ENCODE measurements around the gene CALML5. TPM values are rescaled to one million over a fixed set of nuclear protein-coding genes. Genes with fewer than 3 reads are reported as not detected.
"Not testable (repeated sequence)": the region's sequence is repeated elsewhere in the genome, so short reads cannot be mapped to it uniquely, and the experiment has no call there.

Gene CALML5
- total RNA-seq, 3 donors from 2014 or later: not detected

- H3K36me3 ChIP-seq (ENCODE audit: low read depth); H3K9me3 ChIP-seq; DNase-seq; H3K4me3 ChIP-seq; H3K4me1 ChIP-seq (ENCODE audit: low read depth); intact Hi-C loops (cut with DNase I, micrococcal nuclease); ATAC-seq: not testable (repeated sequence)
Measured at GRCh38 chr10:5474642-5475041, 24.7 kb downstream of the CALML5 start.

- ATAC-seq: no peak
- Histone ChIP-seq H3K4me3 (no peak overlapping the region), H3K36me3 (ENCODE audit: low read depth) (no peaks in the 10 kb centered on the region), H3K9me3 (peaks cover 2% of the 10 kb centered on the region), H3K4me1 (ENCODE audit: low read depth) (peaks cover 31% of the 10 kb centered on the region)
- no peak for DNase-seq
- TF ChIP-seq, protein P1, sequence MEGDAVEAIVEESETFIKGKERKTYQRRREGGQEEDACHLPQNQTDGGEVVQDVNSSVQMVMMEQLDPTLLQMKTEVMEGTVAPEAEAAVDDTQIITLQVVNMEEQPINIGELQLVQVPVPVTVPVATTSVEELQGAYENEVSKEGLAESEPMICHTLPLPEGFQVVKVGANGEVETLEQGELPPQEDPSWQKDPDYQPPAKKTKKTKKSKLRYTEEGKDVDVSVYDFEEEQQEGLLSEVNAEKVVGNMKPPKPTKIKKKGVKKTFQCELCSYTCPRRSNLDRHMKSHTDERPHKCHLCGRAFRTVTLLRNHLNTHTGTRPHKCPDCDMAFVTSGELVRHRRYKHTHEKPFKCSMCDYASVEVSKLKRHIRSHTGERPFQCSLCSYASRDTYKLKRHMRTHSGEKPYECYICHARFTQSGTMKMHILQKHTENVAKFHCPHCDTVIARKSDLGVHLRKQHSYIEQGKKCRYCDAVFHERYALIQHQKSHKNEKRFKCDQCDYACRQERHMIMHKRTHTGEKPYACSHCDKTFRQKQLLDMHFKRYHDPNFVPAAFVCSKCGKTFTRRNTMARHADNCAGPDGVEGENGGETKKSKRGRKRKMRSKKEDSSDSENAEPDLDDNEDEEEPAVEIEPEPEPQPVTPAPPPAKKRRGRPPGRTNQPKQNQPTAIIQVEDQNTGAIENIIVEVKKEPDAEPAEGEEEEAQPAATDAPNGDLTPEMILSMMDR (IDR thresholded peaks at IDR 0.05): no peak
- intact Hi-C loops (cut with DNase I, micrococcal nuclease): no loop called here
Measured at GRCh38 chr10:5470062-5470751, 29.2 kb downstream of the CALML5 start.

- intact Hi-C loops (cut with DNase I, micrococcal nuclease): no loop called here
- Histone ChIP-seq H3K36me3 (ENCODE audit: low read depth) (no peaks in the 10 kb centered on the region), H3K4me1 (ENCODE audit: low read depth) (peaks cover 37% of the 10 kb centered on the region), H3K9me3 (peaks cover 2% of the 10 kb centered on the region), H3K4me3 (no peak overlapping the region)
- no peak for ATAC-seq
- DNase-seq: no peak
- TF ChIP-seq, protein P1 (IDR thresholded peaks at IDR 0.05): no peak
Measured at GRCh38 chr10:5469353-5470061, 29.9 kb downstream of the CALML5 start.

DNA sequence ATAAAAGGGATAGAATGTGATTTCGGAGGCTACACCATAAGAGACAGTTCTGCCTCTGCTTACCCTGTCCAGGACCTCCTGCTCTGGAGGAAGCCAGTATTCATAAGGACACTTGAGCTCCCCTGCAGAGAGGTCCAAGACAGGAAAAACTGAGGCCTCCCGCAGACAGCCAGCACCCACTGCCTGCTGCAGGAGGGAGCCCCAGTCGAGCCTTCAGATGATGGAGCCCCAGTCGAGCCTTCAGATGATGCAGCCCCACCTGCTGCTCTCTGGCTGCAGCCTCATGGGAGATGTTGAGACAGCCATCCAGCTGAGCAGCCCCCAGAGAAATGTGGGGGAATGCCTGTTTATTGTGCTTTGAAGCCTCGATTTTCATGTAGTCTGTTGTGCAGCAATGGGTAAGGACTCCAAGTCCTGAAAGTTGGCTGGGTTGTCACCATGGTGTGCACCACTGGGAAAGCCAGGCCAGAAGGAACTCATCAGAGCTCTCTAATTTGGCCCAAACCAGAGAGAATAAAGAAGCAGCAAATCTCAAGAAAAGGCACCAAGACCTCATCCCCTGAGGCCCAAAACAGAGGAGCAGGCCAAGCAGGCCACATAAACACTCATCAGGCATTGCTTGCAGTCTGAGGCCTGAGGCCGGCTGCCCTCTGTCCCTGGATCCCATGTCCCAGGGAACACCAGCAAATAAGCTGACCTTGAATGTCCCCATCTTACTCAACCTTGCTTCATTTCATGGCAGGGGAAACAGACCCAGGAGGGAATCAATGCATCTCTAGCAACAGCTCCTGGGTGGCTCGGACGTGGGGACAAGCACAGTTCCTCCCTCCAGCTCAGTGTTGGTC is 30.9 kb downstream of the CALML5 start:
- peaks cover 2% of the 10 kb centered on the region for H3K9me3 ChIP-seq
- H3K4me1 ChIP-seq (ENCODE audit: low read depth): peaks cover 37% of the 10 kb centered on the region
- H3K36me3 ChIP-seq (ENCODE audit: low read depth): no peaks in the 10 kb centered on the region
- DNase-seq (no peak), ATAC-seq (no peak)
- TF ChIP-seq, protein P1 (IDR thresholded peaks at IDR 0.05): no peak
- H3K4me3 ChIP-seq: no peak overlapping the region
- intact Hi-C loops (cut with DNase I, micrococcal nuclease): no loop called here

- TF ChIP-seq, protein P1 (IDR thresholded peaks at IDR 0.05): no peak
- Histone ChIP-seq H3K4me3 (no peak overlapping the region), H3K36me3 (ENCODE audit: low read depth) (no peaks in the 10 kb centered on the region), H3K4me1 (ENCODE audit: low read depth) (peaks cover 37% of the 10 kb centered on the region), H3K9me3 (peaks cover 2% of the 10 kb centered on the region)
- ATAC-seq: peak; percentile 40
- DNase-seq: peak in 2 of 3 donors; percentile 42 to 50
- intact Hi-C loops (cut with DNase I, micrococcal nuclease): no loop called here
Measured at GRCh38 chr10:5467634-5468255, 31.6 kb downstream of the CALML5 start.

All from mucosa of descending colon (tissue), 3 donors.